HCT116 (cell line): ENCODE measurements around the gene SPRR4. TPM values are rescaled to one million over a fixed set of nuclear protein-coding genes. Genes with fewer than 3 reads are reported as not detected.

Source experiments
- ATAC-seq: fragments of 200-7000 bp; cut with Tn5 transposase; 2 replicates; pipeline ENCODE4 v1.9.1; 2020; ENCODE audit warnings: mild to moderate bottlenecking, moderate library complexity
- BruUV-seq: library from RNA; stranded (reverse); fragments of 400-500 nt; replicated peaks from 2 replicates; lab custom pipeline; 2021; lab: Mats Ljungman, UMichigan
- CTCF ChIA-PET: fragments of 300-600 bp; sonication (Branson Sonifier 250); formaldehyde crosslinking; loops from one replicate; lab custom pipeline; 2021; ENCODE audit warnings: antibody characterized with exemption; lab: Charles Lee
- POLR2A ChIA-PET: fragments of 300-600, 350-600 bp; sonication (Branson Sonifier 250); formaldehyde crosslinking; loops from one replicate; lab custom pipeline; 2021; ENCODE audit warnings: antibody characterized with exemption; lab: Charles Lee
- RAD21 ChIA-PET, 2 experiments: fragments of 300-600 bp; sonication (Branson Sonifier 250); formaldehyde crosslinking; loops; one replicate each; lab custom pipeline; 2023; ENCODE audit warnings: low total read pairs in 2 of 2; ENCODE audit not compliant: uncharacterized antibody in 2 of 2, unreplicated experiment in 2 of 2, low non-redundant PET in 1 of 2; lab: Charles Lee
- DNase-seq: peaks from one replicate; pipeline ENCODE4 v3.0.0-alpha.2; 2010; ENCODE audit warnings: low read depth, low spot score
- H2AFZ ChIP-seq: fragments of 200-600 bp; shearing (Covaris generic), sonication (generic); 2 replicates; pipeline ENCODE4 v1.6.1; 2017; ENCODE audit warnings: low read depth, mixed run types, mixed read lengths, antibody characterized with exemption, low read length; ENCODE audit not compliant: poor library complexity, severe bottlenecking
- H3K27ac ChIP-seq: 2 replicates; pipeline ENCODE4 v1.5.1; 2012; ENCODE audit warnings: low read depth, low read length
- H3K27me3 ChIP-seq: fragments of 200-600 bp; sonication (generic); 2 replicates; pipeline ENCODE4 v1.6.1; 2016; ENCODE audit warnings: mixed run types, low read length, mixed read lengths; ENCODE audit not compliant: insufficient read depth
- H3K36me3 ChIP-seq, 2 experiments: fragments of 200-500 bp in 1 of 2; fragments of 200-600 bp in 1 of 2; sonication (Bioruptor generic) in 1 of 2; sonication (generic) in 1 of 2; 2 replicates each; pipeline versions ENCODE4 v1.5.1 to v1.6.1; 2014 to 2016; ENCODE audit warnings: low read length in 2 of 2, inconsistent platforms in 1 of 2, mixed read lengths in 1 of 2, mixed run types in 1 of 2; ENCODE audit not compliant: insufficient read depth in 2 of 2, control insufficient read depth in 1 of 2
- H3K4me1 ChIP-seq, 2 experiments: fragments of 200-600 bp in 1 of 2; sonication (generic) in 1 of 2; 2 replicates each; pipeline versions ENCODE4 v1.5.1 to v1.6.1; 2012 to 2017; ENCODE audit warnings: low read length in 2 of 2, inconsistent platforms in 1 of 2, mild to moderate bottlenecking in 1 of 2, mixed read lengths in 1 of 2, mixed run types in 1 of 2, moderate library complexity in 1 of 2; ENCODE audit not compliant: insufficient read depth in 2 of 2, control insufficient read depth in 1 of 2
- H3K4me2 ChIP-seq: fragments of 200-600 bp; sonication (generic); 2 replicates; pipeline ENCODE4 v1.6.1; 2017; ENCODE audit warnings: mixed run types, low read length, mixed read lengths
- H3K4me3 ChIP-seq, 2 experiments: fragments of 200-600 bp in 1 of 2; sonication (generic) in 1 of 2; replicated peaks in 1 of 2; 2 replicates each; pipeline ENCODE4 v1.5.1; 2011 to 2016; ENCODE audit warnings: low read length in 2 of 2, control low read depth in 1 of 2, low read depth in 1 of 2, mild to moderate bottlenecking in 1 of 2, mixed read lengths in 1 of 2, mixed run types in 1 of 2
- H3K79me2 ChIP-seq: fragments of 200-600 bp; sonication (generic); 2 replicates; pipeline ENCODE4 v1.6.1; 2017; ENCODE audit warnings: mild to moderate bottlenecking, mixed run types, low read length, moderate library complexity, mixed read lengths; ENCODE audit not compliant: insufficient read depth
- H3K9ac ChIP-seq: fragments of 200-600 bp; sonication (generic); 2 replicates; pipeline ENCODE4 v1.6.1; 2016; ENCODE audit warnings: low read length, mixed read lengths
- H3K9me2 ChIP-seq: fragments of 200-600 bp; sonication (generic), shearing (Covaris generic); 2 replicates; pipeline ENCODE4 v1.6.1; 2017; ENCODE audit warnings: mixed run types, mild to moderate bottlenecking, moderate library complexity; ENCODE audit not compliant: insufficient read depth
- H3K9me3 ChIP-seq, 2 experiments: fragments of 200-500 bp in 1 of 2; fragments of 200-600 bp in 1 of 2; sonication (Bioruptor generic) in 1 of 2; sonication (generic) in 1 of 2; 2 replicates each; pipeline ENCODE4 v1.6.1; 2014 to 2017; ENCODE audit warnings: low read length in 2 of 2, mixed read lengths in 2 of 2, inconsistent platforms in 1 of 2, low read depth in 1 of 2, mild to moderate bottlenecking in 1 of 2, mixed run types in 1 of 2, moderate library complexity in 1 of 2; ENCODE audit not compliant: control insufficient read depth in 1 of 2, insufficient read depth in 1 of 2
- H4K20me1 ChIP-seq: fragments of 200-600 bp; sonication (generic), shearing (Covaris generic); 2 replicates; pipeline ENCODE4 v1.6.1; 2017; ENCODE audit warnings: mixed run types, mild to moderate bottlenecking, moderate library complexity; ENCODE audit not compliant: insufficient read depth
- CEBPB ChIP-seq: IDR thresholded peaks from 2 replicates; pipeline ENCODE4 v1.6.1; 2012; ENCODE audit warnings: low read depth
- EGR1 ChIP-seq: IDR thresholded peaks from 2 replicates; pipeline ENCODE4 v1.6.1; 2012; ENCODE audit warnings: low read depth
- ELF1 ChIP-seq: IDR thresholded peaks from 2 replicates; pipeline ENCODE4 v1.6.1; 2012; ENCODE audit warnings: low read depth, borderline replicate concordance
- EZH2phosphoT487 ChIP-seq: fragments of 200-600 bp; IDR thresholded peaks from 2 replicates; pipeline ENCODE4 v1.6.1; 2018; ENCODE audit warnings: antibody characterized with exemption, borderline replicate concordance
- FOSL1 ChIP-seq: IDR thresholded peaks from 2 replicates; pipeline ENCODE4 v1.6.1; 2012; ENCODE audit warnings: low read depth
- JUND ChIP-seq: IDR thresholded peaks from 2 replicates; pipeline ENCODE4 v1.6.1; 2012
- MAX ChIP-seq: IDR thresholded peaks from 2 replicates; pipeline ENCODE4 v1.6.1; 2012
- POLR2A ChIP-seq: IDR thresholded peaks from 2 replicates; pipeline ENCODE4 v1.7.0; 2011; ENCODE audit warnings: borderline replicate concordance; ENCODE audit not compliant: insufficient read depth, insufficient read length; ENCODE audit errors: extremely low read depth
- POLR2AphosphoS5 ChIP-seq: IDR thresholded peaks from 2 replicates; pipeline ENCODE4 v1.6.1; 2011; ENCODE audit warnings: mild to moderate bottlenecking, low read depth, low read length, moderate library complexity
- REST ChIP-seq: IDR thresholded peaks from 2 replicates; pipeline ENCODE4 v1.6.1; 2012; ENCODE audit warnings: low read depth
- SIN3A ChIP-seq: IDR thresholded peaks from 2 replicates; pipeline ENCODE4 v1.6.1; 2012; ENCODE audit warnings: low read depth
- SP1 ChIP-seq: IDR thresholded peaks from 2 replicates; pipeline ENCODE4 v1.6.1; 2012; ENCODE audit warnings: low read depth
- SRF ChIP-seq: IDR thresholded peaks from 2 replicates; pipeline ENCODE4 v1.6.1; 2012; ENCODE audit warnings: low read depth
- TCF7L2 ChIP-seq: IDR thresholded peaks from 2 replicates; pipeline ENCODE4 v1.7.0; 2011; ENCODE audit warnings: borderline replicate concordance, inconsistent platforms; ENCODE audit not compliant: insufficient read depth, insufficient read length; ENCODE audit errors: extremely low read depth
- YY1 ChIP-seq: IDR thresholded peaks from 2 replicates; pipeline ENCODE4 v1.6.1; 2011; ENCODE audit warnings: low read length, low read depth, moderate library complexity, mild to moderate bottlenecking; ENCODE audit not compliant: insufficient replicate concordance; ENCODE audit errors: extremely low read depth
- ZBTB33 ChIP-seq: IDR thresholded peaks from 2 replicates; pipeline ENCODE4 v1.6.1; 2011; ENCODE audit warnings: mild to moderate bottlenecking, low read length, moderate library complexity; ENCODE audit not compliant: insufficient replicate concordance; ENCODE audit errors: extremely low read depth
- ZFX ChIP-seq: fragments of 450-650 bp; IDR thresholded peaks from 2 replicates; pipeline ENCODE4 v1.6.1; 2017
- ZNF274 ChIP-seq: fragments of 200-500 bp; sonication (Bioruptor generic); IDR thresholded peaks from 2 replicates; pipeline ENCODE4 v1.6.1; 2014; ENCODE audit warnings: mild to moderate bottlenecking, low read depth, low read length, inconsistent platforms
- intact Hi-C: fragments of 100-400 bp; cut with micrococcal nuclease; formaldehyde crosslinking; loops from 2 replicates; pipeline ENCODE4 v1.10.0; 2022
- total RNA-seq: library from RNA; stranded (reverse); gene quantifications from one replicate; pipeline ENCODE4 v1.2.1, GENCODE V29; 2021; ENCODE audit not compliant: unreplicated experiment

Gene SPRR4
- total RNA-seq, 1 experiment from 2014 or later = not detected

GRCh38 chr1:152932170-152932811 is 38.2 kb upstream of the SPRR4 start:
- no TSS peak for BruUV-seq
- no peak overlapping the region for H3K9ac ChIP-seq
- no peaks in the 10 kb centered on the region for H3K36me3 ChIP-seq
- ChIA-PET CTCF (no interaction called here), POLR2A (no interaction called here), RAD21 (no interaction called here)
- intact Hi-C loops = no loop called here
- no peaks in the 10 kb centered on the region for H3K9me2 ChIP-seq
- H3K4me3 ChIP-seq = no peak overlapping the region
- no peak overlapping the region for H3K4me2 ChIP-seq
- ATAC-seq = no peak
- H3K4me1 ChIP-seq = no peaks in the 10 kb centered on the region
- H4K20me1 ChIP-seq = no peaks in the 10 kb centered on the region
- no peak overlapping the region for H2AFZ ChIP-seq
- H3K9me3 ChIP-seq = no peaks in the 10 kb centered on the region
- TF ChIP-seq FOSL1 = no peak
- TF ChIP-seq EGR1 = no peak
- TF ChIP-seq CEBPB = no peak
- TF ChIP-seq ZBTB33 = no peak
- no peak for TF ChIP-seq TCF7L2
- no peak for TF ChIP-seq SRF
- TF ChIP-seq POLR2A = no peak
- no peak for TF ChIP-seq REST
- no peak for TF ChIP-seq MAX
- TF ChIP-seq ELF1 = no peak
- TF ChIP-seq EZH2phosphoT487 = no peak
- no peak for TF ChIP-seq YY1
- no peak for TF ChIP-seq JUND
- no peak for TF ChIP-seq POLR2AphosphoS5
- no peak for TF ChIP-seq SIN3A
- TF ChIP-seq SP1 = no peak
- TF ChIP-seq ZNF274 = no peak
- no peak for TF ChIP-seq ZFX
- no peaks in the 10 kb centered on the region for H3K79me2 ChIP-seq
- H3K27ac ChIP-seq = no peak overlapping the region
- no peak for DNase-seq
- peaks cover 20% of the 10 kb centered on the region for H3K27me3 ChIP-seq
